Muscle of leg (tissue), 11 donors: ENCODE results near the gene DYNC2H1. TPM values are rescaled to one million over a fixed set of nuclear protein-coding genes. Genes with fewer than 3 reads are reported as not detected.

Source experiments
- DNase-seq: peaks from one replicate; pipeline ENCODE4 v3.0.0; 2013
- H3K27ac ChIP-seq: one replicate; pipeline ENCODE4 v1.5.1; 2013; ENCODE audit warnings: mild to moderate bottlenecking, low read length, control low read depth
- H3K27me3 ChIP-seq: one replicate; pipeline ENCODE4 v1.6.1; 2013; ENCODE audit warnings: low read length; ENCODE audit not compliant: control insufficient read depth, insufficient read depth
- H3K36me3 ChIP-seq: one replicate; pipeline ENCODE4 v1.6.1; 2013; ENCODE audit warnings: low read length; ENCODE audit not compliant: control insufficient read depth, insufficient read depth
- H3K4me1 ChIP-seq: one replicate; pipeline ENCODE4 v1.6.1; 2013; ENCODE audit warnings: low read length; ENCODE audit not compliant: control insufficient read depth, insufficient read depth
- H3K4me3 ChIP-seq: one replicate; pipeline ENCODE4 v1.5.1; 2013; ENCODE audit warnings: low read length, control low read depth
- H3K9me3 ChIP-seq: replicated peaks from 2 replicates; pipeline ENCODE4 v1.6.1; 2013; ENCODE audit warnings: low read depth, low read length; ENCODE audit not compliant: control insufficient read depth
- WGBS: methylation state at CpG from one replicate; pipeline ENCODE4 v1.1.5; 2013; ENCODE audit warnings: missing lambda C conversion rate; ENCODE audit not compliant: insufficient coverage; 5-methylcytosine and 5-hydroxymethylcytosine counted together
- polyA plus RNA-seq, 8 donors: library from polyadenylated mRNA; unstranded; fragments of 120-200 nt; gene quantifications; one replicate each; pipeline versions ENCODE4 v1.2.1 to v1.2.3, GENCODE V29; 2013; ENCODE audit warnings: inconsistent platforms in 1 of 8, low replicate concordance in 1 of 8; ENCODE audit not compliant: insufficient read length in 8 of 8, insufficient read depth in 1 of 8
- total RNA-seq: library from RNA; stranded (reverse); fragments of 120-200 nt; gene quantifications from one replicate; pipeline ENCODE4 v1.2.4, GENCODE V29; 2013

Gene DYNC2H1
- total and polyA plus RNA-seq, 9 donors, result 9.8 to 17.2 (median 12.0) TPM

GRCh38 chr11:103384652-103385051 is 275.4 kb downstream of the DYNC2H1 start:
- H3K4me3 ChIP-seq, result no peak overlapping the region
- no peaks in the 10 kb centered on the region for H3K36me3 ChIP-seq
- DNase-seq, result no peak
- no peaks in the 10 kb centered on the region for H3K27me3 ChIP-seq
- no peak overlapping the region for H3K27ac ChIP-seq
- no peaks in the 10 kb centered on the region for H3K4me1 ChIP-seq
- no peaks in the 10 kb centered on the region for H3K9me3 ChIP-seq

GRCh38 chr11:103395612-103396011 is 286.4 kb downstream of the DYNC2H1 start:
- H3K9me3 ChIP-seq, result peaks cover 5% of the 10 kb centered on the region
- H3K4me3 ChIP-seq, result no peak overlapping the region
- DNase-seq, result no peak
- H3K36me3 ChIP-seq, result no peaks in the 10 kb centered on the region
- H3K27ac ChIP-seq, result no peak overlapping the region
- WGBS, result no CpG with 5 or more reads among the region's 2 CpGs
- no peaks in the 10 kb centered on the region for H3K27me3 ChIP-seq
- H3K4me1 ChIP-seq, result no peaks in the 10 kb centered on the region

- Histone ChIP-seq H3K9me3 (peaks cover 5% of the 10 kb centered on the region), H3K4me1 (no peaks in the 10 kb centered on the region), H3K36me3 (no peaks in the 10 kb centered on the region), H3K27me3 (no peaks in the 10 kb centered on the region), H3K27ac (no peak overlapping the region), H3K4me3 (no peak overlapping the region)
- DNase-seq, result no peak
- WGBS, result no CpG with 5 or more reads among the region's 2 CpGs
Observed at GRCh38 chr11:103396237-103396636, 287.0 kb downstream of the DYNC2H1 start.

GRCh38 chr11:103397369-103397768 is 288.1 kb downstream of the DYNC2H1 start:
- Histone ChIP-seq H3K4me1 (no peaks in the 10 kb centered on the region), H3K9me3 (peaks cover under 1% of the 10 kb centered on the region), H3K4me3 (no peak overlapping the region), H3K36me3 (no peaks in the 10 kb centered on the region), H3K27me3 (no peaks in the 10 kb centered on the region), H3K27ac (no peak overlapping the region)
- WGBS, result no CpG with 5 or more reads among the region's 2 CpGs
- DNase-seq, result no peak

- no CpG with 5 or more reads among the region's 6 CpGs for WGBS
- no peaks in the 10 kb centered on the region for H3K9me3 ChIP-seq
- no peak overlapping the region for H3K27ac ChIP-seq
- H3K4me3 ChIP-seq, result no peak overlapping the region
- no peak for DNase-seq
- H3K27me3 ChIP-seq, result no peaks in the 10 kb centered on the region
- no peaks in the 10 kb centered on the region for H3K36me3 ChIP-seq
- no peaks in the 10 kb centered on the region for H3K4me1 ChIP-seq
Observed at GRCh38 chr11:103398829-103399228, 289.6 kb downstream of the DYNC2H1 start.

- Histone ChIP-seq H3K9me3 (no peaks in the 10 kb centered on the region), H3K4me1 (no peaks in the 10 kb centered on the region), H3K27ac (no peak overlapping the region), H3K4me3 (no peak overlapping the region), H3K36me3 (no peaks in the 10 kb centered on the region), H3K27me3 (no peaks in the 10 kb centered on the region)
- WGBS, result 100% methylated on average over 1 of the region's 3 CpGs
- no peak for DNase-seq
Observed at GRCh38 chr11:103406357-103406756, 297.1 kb downstream of the DYNC2H1 start.

GRCh38 chr11:103407641-103408040 is 298.4 kb downstream of the DYNC2H1 start:
- 100% methylated on average over 1 of the region's 2 CpGs for WGBS
- Histone ChIP-seq H3K4me1 (no peaks in the 10 kb centered on the region), H3K4me3 (no peak overlapping the region), H3K27me3 (no peaks in the 10 kb centered on the region), H3K9me3 (no peaks in the 10 kb centered on the region), H3K36me3 (no peaks in the 10 kb centered on the region), H3K27ac (no peak overlapping the region)
- no peak for DNase-seq

- Histone ChIP-seq H3K4me1 (no peaks in the 10 kb centered on the region), H3K27ac (no peak overlapping the region), H3K27me3 (no peaks in the 10 kb centered on the region), H3K9me3 (no peaks in the 10 kb centered on the region), H3K4me3 (no peak overlapping the region), H3K36me3 (no peaks in the 10 kb centered on the region)
- no peak for DNase-seq
- no CpG with 5 or more reads among the region's 1 CpG for WGBS
Observed at GRCh38 chr11:103413266-103413888, 304.2 kb downstream of the DYNC2H1 start.

GRCh38 chr11:103418014-103418413 is 308.8 kb downstream of the DYNC2H1 start:
- Histone ChIP-seq H3K4me1 (no peaks in the 10 kb centered on the region), H3K27ac (no peak overlapping the region), H3K4me3 (no peak overlapping the region), H3K27me3 (no peaks in the 10 kb centered on the region), H3K9me3 (no peaks in the 10 kb centered on the region), H3K36me3 (no peaks in the 10 kb centered on the region)
- DNase-seq, result no peak

- H3K27ac ChIP-seq, result no peak overlapping the region
- H3K4me1 ChIP-seq, result no peaks in the 10 kb centered on the region
- no peak for DNase-seq
- H3K36me3 ChIP-seq, result no peaks in the 10 kb centered on the region
- no peaks in the 10 kb centered on the region for H3K9me3 ChIP-seq
- H3K4me3 ChIP-seq, result no peak overlapping the region
- no CpG with 5 or more reads among the region's 2 CpGs for WGBS
- H3K27me3 ChIP-seq, result no peaks in the 10 kb centered on the region
Observed at GRCh38 chr11:103420593-103420992, 311.4 kb downstream of the DYNC2H1 start.
